Smooth muscle cell (in vitro differentiated cells): ENCODE measurements around the gene GPR55. TPM values are rescaled to one million over a fixed set of nuclear protein-coding genes. Genes with fewer than 3 reads are reported as not detected.

ENCODE experiments used
- DNase-seq: peaks from one replicate; lab custom pipeline; 2025; ENCODE audit not compliant: unreplicated experiment; lab: John Stamatoyannopoulos, UW
- H2AFZ ChIP-seq: fragments of 200-600 bp; sonication (generic); 2 replicates; pipeline ENCODE4 v1.6.0; 2016; ENCODE audit warnings: antibody characterized with exemption, low read depth, mild to moderate bottlenecking
- H3F3A ChIP-seq: fragments of 200-600 bp; sonication (generic); 2 replicates; pipeline ENCODE4 v1.6.0; 2017; ENCODE audit warnings: antibody characterized with exemption, low read depth
- H3K27ac ChIP-seq: fragments of 200-600 bp; sonication (generic); 2 replicates; pipeline ENCODE4 v1.5.1; 2016; ENCODE audit warnings: low read depth, mild to moderate bottlenecking
- H3K27me3 ChIP-seq: fragments of 200-600 bp; sonication (generic); 2 replicates; pipeline ENCODE4 v1.6.1; 2016; ENCODE audit warnings: low read depth, mild to moderate bottlenecking
- H3K36me3 ChIP-seq: fragments of 200-600 bp; sonication (generic); 2 replicates; pipeline ENCODE4 v1.5.1; 2016; ENCODE audit warnings: low read depth
- H3K4me1 ChIP-seq: fragments of 200-600 bp; sonication (generic); 2 replicates; pipeline ENCODE4 v1.5.1; 2016; ENCODE audit warnings: low read depth
- H3K4me2 ChIP-seq: fragments of 200-600 bp; sonication (generic); 2 replicates; pipeline ENCODE4 v1.6.0; 2016; ENCODE audit warnings: mild to moderate bottlenecking
- H3K4me3 ChIP-seq: fragments of 200-600 bp; sonication (generic); 2 replicates; pipeline ENCODE4 v1.5.1; 2016; ENCODE audit warnings: mild to moderate bottlenecking
- H3K79me2 ChIP-seq: fragments of 200-600 bp; sonication (generic); 2 replicates; pipeline ENCODE4 v1.6.0; 2016; ENCODE audit warnings: low read depth, mild to moderate bottlenecking
- H3K9ac ChIP-seq: fragments of 200-600 bp; sonication (generic); 2 replicates; pipeline ENCODE4 v1.6.0; 2016; ENCODE audit warnings: low read depth
- H3K9me3 ChIP-seq: fragments of 200-600 bp; sonication (generic); replicated peaks from 2 replicates; pipeline ENCODE4 v1.5.1; 2016; ENCODE audit warnings: low read depth
- H4K20me1 ChIP-seq: fragments of 200-600 bp; sonication (generic); 2 replicates; pipeline ENCODE4 v1.6.0; 2016; ENCODE audit warnings: low read depth
- WGBS: methylation state at CpG from one replicate; pipeline ENCODE4 v1.1.7; 2016; ENCODE audit warnings: low lambda C conversion rate; 5-methylcytosine and 5-hydroxymethylcytosine counted together
- polyA plus RNA-seq: library from polyadenylated mRNA; unstranded; fragments of >200 nt; fragmentation: Nextera tagmentation; extraction: Ambion mirVana; gene quantifications from 2 replicates; pipeline ENCODE4 v1.2.1, GENCODE V29; 2016
- total RNA-seq: library from RNA; depleted of rRNA; stranded (reverse); fragments of >200 nt; gene quantifications from 2 replicates; pipeline ENCODE4 v1.2.3, GENCODE V29; 2014
- TF ChIP-seq, protein P1 (sequence below): fragments of 200-600 bp; sonication (generic); IDR thresholded peaks from 2 replicates; pipeline ENCODE4 v1.5.1; 2017; ENCODE audit warnings: borderline replicate concordance, mild to moderate bottlenecking, antibody characterized with exemption; ENCODE audit not compliant: insufficient read depth, poor library complexity, severe bottlenecking

GPR55 gene
- total and polyA plus RNA-seq, 2 experiments from 2014 or later: not detected

DNA sequence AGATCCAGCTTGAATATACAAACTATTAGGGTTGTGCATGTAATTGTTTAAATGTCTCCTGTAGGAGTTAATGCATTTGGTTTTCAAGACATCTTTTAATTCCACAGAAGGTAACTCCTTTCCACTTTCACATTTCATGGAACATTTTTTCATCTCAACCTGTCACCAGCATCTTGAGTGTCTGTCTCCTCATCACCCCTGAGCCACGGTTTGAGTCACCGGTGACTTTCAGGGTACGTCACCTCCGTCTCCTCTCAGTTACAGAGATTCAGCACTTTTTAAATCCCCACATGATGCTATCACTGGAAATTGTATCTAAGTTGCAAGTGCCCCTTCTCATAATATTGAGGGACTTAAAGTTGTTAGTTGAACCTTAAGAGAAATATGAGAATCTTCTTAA, 25.3 kb downstream of the GPR55 start:
- TF ChIP-seq, protein P1, sequence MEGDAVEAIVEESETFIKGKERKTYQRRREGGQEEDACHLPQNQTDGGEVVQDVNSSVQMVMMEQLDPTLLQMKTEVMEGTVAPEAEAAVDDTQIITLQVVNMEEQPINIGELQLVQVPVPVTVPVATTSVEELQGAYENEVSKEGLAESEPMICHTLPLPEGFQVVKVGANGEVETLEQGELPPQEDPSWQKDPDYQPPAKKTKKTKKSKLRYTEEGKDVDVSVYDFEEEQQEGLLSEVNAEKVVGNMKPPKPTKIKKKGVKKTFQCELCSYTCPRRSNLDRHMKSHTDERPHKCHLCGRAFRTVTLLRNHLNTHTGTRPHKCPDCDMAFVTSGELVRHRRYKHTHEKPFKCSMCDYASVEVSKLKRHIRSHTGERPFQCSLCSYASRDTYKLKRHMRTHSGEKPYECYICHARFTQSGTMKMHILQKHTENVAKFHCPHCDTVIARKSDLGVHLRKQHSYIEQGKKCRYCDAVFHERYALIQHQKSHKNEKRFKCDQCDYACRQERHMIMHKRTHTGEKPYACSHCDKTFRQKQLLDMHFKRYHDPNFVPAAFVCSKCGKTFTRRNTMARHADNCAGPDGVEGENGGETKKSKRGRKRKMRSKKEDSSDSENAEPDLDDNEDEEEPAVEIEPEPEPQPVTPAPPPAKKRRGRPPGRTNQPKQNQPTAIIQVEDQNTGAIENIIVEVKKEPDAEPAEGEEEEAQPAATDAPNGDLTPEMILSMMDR: no peak
- H3K9me3 ChIP-seq: no peaks in the 10 kb centered on the region
- H3K36me3 ChIP-seq: no peaks in the 10 kb centered on the region
- peaks cover 18% of the 10 kb centered on the region for H3K27me3 ChIP-seq
- DNase-seq: no peak
- H3K4me1 ChIP-seq: no peaks in the 10 kb centered on the region
- no peak overlapping the region for H3K4me3 ChIP-seq
- H3K4me2 ChIP-seq: no peak overlapping the region
- H4K20me1 ChIP-seq: no peaks in the 10 kb centered on the region
- no peaks in the 10 kb centered on the region for H3F3A ChIP-seq
- H2AFZ ChIP-seq: no peak overlapping the region
- no peaks in the 10 kb centered on the region for H3K79me2 ChIP-seq
- H3K27ac ChIP-seq: no peak overlapping the region
- WGBS: 93% methylated on average over 4 of the region's 4 CpGs
- no peak overlapping the region for H3K9ac ChIP-seq

DNA sequence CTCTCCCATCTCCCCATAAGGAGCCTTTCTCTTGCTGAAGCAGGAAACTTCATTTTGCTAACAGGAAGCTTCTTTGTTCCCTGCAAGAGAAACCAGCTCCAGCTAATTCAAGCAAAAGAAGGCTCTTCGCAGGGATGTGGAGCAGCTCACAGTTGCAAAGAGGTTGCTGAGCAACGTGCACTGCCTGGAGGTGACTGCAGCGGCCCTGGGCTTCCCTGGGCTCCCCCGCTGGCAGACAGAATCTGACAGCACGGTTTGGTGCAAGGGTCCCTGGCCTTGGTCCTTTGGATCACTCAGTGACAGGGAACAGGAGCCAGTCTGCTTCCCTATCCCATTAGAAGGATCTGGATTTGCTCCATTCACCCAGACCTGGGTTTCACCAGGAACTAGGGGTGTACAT, 25.8 kb downstream of the GPR55 start:
- no peaks in the 10 kb centered on the region for H3K9me3 ChIP-seq
- no peak overlapping the region for H3K27ac ChIP-seq
- H3K4me2 ChIP-seq: no peak overlapping the region
- H3K4me3 ChIP-seq: no peak overlapping the region
- H3K9ac ChIP-seq: no peak overlapping the region
- no peaks in the 10 kb centered on the region for H3K79me2 ChIP-seq
- no peaks in the 10 kb centered on the region for H3K4me1 ChIP-seq
- no peak overlapping the region for H2AFZ ChIP-seq
- WGBS: 45% methylated on average over 5 of the region's 5 CpGs
- DNase-seq: no peak
- H3K27me3 ChIP-seq: peaks cover 18% of the 10 kb centered on the region
- TF ChIP-seq, protein P1: no peak
- H3F3A ChIP-seq: no peaks in the 10 kb centered on the region
- no peaks in the 10 kb centered on the region for H4K20me1 ChIP-seq
- no peaks in the 10 kb centered on the region for H3K36me3 ChIP-seq

DNA sequence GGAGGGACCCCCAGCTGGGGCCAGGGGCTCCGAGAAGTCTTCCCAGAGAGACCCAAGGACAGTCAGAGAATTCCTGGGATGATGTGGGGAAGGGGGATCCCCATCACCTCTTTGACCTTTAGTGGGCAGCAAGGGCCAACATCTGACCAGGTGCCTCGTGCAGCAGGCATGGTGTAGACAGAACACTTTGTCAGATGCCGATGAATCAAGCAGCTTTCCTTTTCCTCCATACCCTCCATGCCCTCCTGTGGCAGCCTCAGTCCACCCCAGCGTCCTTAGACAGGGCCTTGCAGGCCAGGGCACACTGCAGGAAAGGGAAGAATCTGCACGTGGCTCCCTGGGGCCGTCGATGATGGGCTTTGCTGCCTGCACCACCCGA, 26.3 kb downstream of the GPR55 start:
- Histone ChIP-seq H3K36me3 (no peaks in the 10 kb centered on the region), H3F3A (no peaks in the 10 kb centered on the region), H3K4me1 (no peaks in the 10 kb centered on the region), H3K4me3 (no peak overlapping the region), H3K9ac (no peak overlapping the region), H3K27ac (no peak overlapping the region), H3K4me2 (no peak overlapping the region), H3K9me3 (no peaks in the 10 kb centered on the region), H3K27me3 (peaks cover 18% of the 10 kb centered on the region), H4K20me1 (no peaks in the 10 kb centered on the region), H3K79me2 (no peaks in the 10 kb centered on the region), H2AFZ (no peak overlapping the region)
- DNase-seq: no peak
- 79% methylated on average over 8 of the region's 8 CpGs for WGBS
- TF ChIP-seq, protein P1: no peak

DNA sequence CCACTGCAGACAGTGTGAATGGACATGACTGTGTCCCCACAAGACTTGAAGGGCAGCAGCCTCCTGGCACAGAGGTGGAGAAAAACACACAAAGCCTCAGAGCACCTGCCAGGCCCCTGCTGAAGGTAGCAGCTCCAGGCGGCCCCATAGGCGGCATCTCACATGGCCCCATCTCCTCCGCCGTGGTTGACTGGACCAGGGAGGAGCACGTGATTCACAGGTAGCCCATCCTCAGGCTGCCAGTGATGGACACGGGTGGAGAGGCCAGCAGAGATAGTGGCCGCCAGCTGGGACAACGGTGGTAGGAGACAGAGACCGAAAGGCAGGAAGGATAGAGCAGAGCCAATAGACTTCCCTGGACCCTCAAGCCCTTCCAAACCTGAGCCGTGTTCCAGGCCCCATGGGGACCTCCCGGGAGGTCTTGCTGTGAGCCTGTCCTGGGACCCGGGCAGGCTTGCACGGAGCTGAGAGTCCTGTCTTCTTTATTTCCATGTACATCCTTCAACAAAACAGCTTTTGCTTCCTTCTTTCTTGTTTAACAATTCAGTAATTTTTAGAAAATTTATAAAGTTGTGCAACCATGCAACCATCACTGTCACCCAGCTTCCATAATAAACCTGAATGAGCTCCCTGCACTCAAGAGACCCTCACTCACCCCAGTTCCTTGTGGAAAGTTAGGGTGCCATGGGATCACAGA, 26.9 kb downstream of the GPR55 start:
- peaks cover 18% of the 10 kb centered on the region for H3K27me3 ChIP-seq
- no peak overlapping the region for H3K9ac ChIP-seq
- no peaks in the 10 kb centered on the region for H3K4me1 ChIP-seq
- no peaks in the 10 kb centered on the region for H3K36me3 ChIP-seq
- WGBS: 90% methylated on average over 13 of the region's 13 CpGs
- H2AFZ ChIP-seq: no peak overlapping the region
- no peaks in the 10 kb centered on the region for H3F3A ChIP-seq
- no peaks in the 10 kb centered on the region for H3K9me3 ChIP-seq
- TF ChIP-seq, protein P1: no peak
- no peak overlapping the region for H3K4me3 ChIP-seq
- no peaks in the 10 kb centered on the region for H4K20me1 ChIP-seq
- no peak for DNase-seq
- no peaks in the 10 kb centered on the region for H3K79me2 ChIP-seq
- no peak overlapping the region for H3K4me2 ChIP-seq
- no peak overlapping the region for H3K27ac ChIP-seq
